ENCODE data around the gene DDX55. TPM values are rescaled to one million over a fixed set of nuclear protein-coding genes. Genes with fewer than 3 reads are reported as not detected.
A peak's percentile ranks its signal among the peaks of the same experiment; 100 is the strongest.

The DDX55 gene
- total RNA-seq, 1 donor from 2014 or later = 24.6 TPM

DNA sequence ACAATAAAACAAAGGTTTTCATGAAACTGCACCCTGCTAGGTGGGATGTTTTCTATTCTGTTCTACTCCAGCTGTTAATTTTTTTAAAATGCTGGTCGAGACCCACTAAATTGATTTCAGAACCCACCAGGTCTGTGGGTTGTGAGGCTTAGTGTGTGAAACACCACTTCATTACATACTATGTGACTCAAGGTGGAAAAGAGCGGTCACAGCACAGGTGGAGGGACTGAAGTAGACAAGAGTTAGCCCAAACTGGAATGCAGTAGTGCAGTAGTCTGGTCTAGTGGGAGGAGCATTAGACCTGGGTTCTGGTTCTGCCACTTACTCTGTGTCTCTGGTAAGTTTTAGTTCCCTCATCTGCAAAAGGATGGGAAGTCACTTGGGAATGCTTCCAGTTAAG, 12.2 kb downstream of the DDX55 start:
- no peak for DNase-seq

DNA sequence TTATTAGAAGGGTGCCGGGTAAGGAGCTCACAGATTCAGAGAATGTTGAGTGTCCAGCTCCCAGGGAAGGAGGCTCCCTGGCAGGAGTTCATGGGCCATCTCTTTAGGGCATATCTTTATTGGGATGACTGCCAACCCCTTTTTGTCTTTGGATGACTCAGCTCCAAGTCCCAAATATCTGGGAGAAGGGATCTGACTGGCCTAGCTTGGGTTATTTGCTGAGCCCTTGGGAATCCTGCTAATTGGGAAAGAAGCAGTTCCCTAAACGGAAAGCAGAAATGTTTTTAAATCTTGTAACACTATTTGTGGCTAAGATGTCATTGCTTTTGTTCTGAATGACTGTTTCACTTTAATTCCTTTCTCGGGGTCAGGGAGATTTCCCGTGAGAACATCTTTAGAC, 12.6 kb downstream of the DDX55 start:
- DNase-seq = no peak

GRCh38 chr12:123617144-123617543, 15.2 kb downstream of the DDX55 start:
- DNase-seq = no peak

- no peak for DNase-seq
Measured at GRCh38 chr12:123617580-123617979, 15.7 kb downstream of the DDX55 start.

DNA sequence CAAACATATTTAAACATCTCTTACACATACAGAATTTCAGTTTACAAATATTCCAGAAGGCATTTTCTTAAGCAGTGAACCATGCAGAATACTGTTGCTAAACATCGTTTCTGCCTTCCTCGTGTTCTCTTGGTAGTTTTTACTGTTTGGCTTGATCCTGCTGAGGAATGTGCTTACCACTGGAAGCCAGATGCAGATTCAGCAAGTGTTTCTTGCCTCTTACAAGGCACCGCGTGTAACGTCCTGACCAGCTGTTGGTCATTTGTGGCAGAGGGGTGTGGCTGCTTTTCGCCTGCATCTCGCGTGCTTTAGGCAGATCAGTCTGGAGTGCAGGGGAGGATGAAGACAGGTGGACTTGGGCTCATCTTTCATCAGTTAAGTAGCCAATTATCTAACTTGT, 19.2 kb downstream of the DDX55 start:
- DNase-seq = peak; percentile 53

DNA sequence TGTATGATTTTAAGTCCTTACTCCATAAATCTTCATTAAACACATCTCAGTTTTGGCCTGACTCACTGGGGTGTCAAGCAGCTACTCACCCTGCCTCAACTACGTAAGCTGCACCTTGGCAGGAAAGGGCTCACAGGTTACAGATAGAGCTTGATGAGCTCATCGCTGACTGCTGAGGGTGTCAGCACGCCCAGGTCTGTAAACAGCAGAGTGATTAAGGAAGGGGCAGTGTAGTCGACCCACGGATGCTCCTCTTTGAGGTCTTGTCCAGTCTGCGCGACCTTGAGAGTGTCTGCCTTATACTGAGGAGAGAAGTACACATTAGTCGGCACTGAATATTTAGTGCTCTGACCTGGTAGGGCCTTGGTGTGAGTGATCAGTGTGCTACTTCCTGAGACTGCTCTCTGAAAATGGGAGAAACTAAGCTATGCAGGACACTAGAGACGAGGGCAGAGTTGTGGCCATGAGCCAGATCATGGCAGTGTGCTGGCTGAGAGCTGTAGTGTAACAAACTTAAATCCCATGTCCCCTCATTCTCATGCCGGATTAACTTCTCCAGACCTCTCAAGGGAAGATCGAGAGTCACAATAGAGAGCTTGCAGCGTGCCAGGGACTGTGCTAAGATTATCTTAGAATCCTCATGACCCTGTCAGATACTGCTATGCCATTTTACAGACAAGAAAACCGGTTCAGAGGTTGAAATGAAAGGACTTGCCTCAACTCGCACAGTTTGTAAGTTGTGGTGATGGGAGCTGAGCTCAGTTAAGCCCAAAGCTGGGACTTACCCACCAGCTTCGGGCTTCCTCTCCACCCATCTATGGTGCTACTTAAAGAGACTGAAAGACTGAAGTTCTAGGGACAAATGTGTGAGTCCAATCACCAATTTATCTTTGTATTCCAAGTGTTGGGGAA, 20.0 kb downstream of the DDX55 start:
- no peak for DNase-seq

GRCh38 chr12:123633379-123634141, 31.7 kb downstream of the DDX55 start, which contains the start of the genes EIF2B1 and GTF2H3:
EIF2B1 (minus strand) TSS chr12:123633686; CDS start chr12:123633557, 129 bp downstream.
GTF2H3 (plus strand) TSS chr12:123633829; CDS start chr12:123633860, 31 bp downstream.
- peak; percentile 99 for DNase-seq

- no peak for DNase-seq
Measured at GRCh38 chr12:123634142-123634561, 32.3 kb downstream of the DDX55 start.

- DNase-seq = no peak
Measured at GRCh38 chr12:123643911-123644310, 42.0 kb downstream of the DDX55 start.

DNA sequence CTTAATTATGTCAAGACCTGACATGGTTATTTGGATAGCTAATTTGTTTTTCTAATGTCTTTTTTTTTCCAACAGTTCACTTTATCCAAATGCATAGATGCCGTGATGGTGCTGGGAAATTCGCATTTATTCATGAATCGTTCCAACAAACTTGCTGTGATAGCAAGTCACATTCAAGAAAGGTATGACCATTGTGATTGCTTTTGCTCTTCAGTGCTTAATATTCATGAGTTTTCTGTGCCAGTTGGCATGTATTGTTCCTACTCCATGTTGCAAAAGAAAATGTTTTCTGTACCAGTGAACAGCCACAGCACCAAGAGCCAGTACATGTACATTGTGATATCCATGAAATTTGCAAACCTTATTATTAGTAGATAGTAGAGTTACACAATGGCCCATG, 43.5 kb downstream of the DDX55 start:
- DNase-seq = no peak

DNA sequence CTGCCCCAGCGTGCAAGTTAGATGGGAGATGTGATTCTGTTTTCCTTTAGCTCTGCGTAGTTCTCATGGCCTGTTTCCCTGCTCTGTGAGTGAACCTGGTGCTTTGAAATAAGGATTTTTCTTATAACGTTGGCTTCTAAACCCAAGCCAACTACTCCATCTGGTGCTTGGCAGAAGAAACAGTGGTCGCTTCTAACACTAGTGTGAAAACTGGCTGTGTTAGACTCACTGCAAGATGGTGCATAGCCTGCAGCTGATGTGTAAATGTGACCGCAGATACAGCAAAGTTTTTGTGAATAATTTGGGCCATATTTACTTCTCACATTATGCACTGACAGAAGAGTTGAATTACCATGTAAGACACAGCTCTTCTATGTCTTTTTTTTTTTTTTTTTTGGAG, 44.0 kb downstream of the DDX55 start:
- DNase-seq = no peak

DNA sequence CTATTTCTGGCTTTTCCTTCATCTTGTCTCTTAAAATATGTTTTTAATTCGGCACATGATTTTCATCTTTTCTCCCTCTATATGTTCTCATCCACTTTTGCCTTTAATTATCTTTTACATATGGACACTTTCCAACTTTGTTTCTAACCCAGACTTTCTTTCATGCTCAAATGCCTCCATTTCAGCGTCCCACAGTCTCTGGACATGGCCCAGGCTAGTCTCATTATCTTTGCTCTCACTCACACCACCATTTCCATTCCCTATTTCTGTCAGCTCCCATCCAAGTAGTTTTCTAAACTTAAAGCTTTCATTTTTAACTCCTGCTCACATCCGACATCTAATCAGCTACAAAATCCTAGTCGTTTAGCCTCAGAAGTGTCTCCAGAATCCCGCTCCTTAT, 46.5 kb downstream of the DDX55 start:
- DNase-seq = no peak

DNA sequence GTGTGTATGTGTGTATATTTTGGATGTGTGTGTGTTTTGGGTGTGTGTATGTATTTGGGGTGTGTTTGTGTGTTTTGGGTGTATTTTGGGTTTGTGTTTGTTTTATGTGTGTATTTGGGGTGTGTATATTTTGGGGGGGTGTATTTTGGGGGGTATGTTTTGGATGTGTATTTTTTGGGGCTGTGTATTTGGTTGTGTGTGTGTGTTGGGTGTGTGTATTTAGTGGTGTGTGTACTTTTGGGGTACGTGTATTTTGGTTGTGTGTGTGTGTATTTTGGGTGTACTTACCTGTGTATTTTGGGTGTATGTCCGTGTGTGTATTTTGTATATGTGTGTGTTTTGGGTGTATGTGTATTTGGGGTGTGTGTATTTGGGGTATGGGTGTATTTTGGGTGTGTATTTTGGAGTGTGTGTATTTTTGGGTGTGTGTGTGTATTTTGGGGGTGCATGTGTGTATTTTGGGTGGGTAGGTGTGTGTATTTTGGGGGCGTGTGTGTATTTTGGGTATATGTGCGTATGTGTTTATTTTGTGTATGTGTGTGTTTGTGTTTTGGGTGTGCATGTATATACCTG, 52.3 kb downstream of the DDX55 start:
- no peak for DNase-seq

GRCh38 chr12:123655420-123655819, 53.5 kb downstream of the DDX55 start:
- DNase-seq = no peak

- DNase-seq = no peak
Measured at GRCh38 chr12:123656392-123656791, 54.5 kb downstream of the DDX55 start.

GRCh38 chr12:123657211-123657610, 55.3 kb downstream of the DDX55 start:
- no peak for DNase-seq

- no peak for DNase-seq
Measured at GRCh38 chr12:123659996-123660727, 58.3 kb downstream of the DDX55 start.

- no peak for DNase-seq
Measured at GRCh38 chr12:123667771-123668170, 65.9 kb downstream of the DDX55 start.
